SJCRH30 (cell line): ENCODE measurements around the gene GPR35. TPM values are rescaled to one million over a fixed set of nuclear protein-coding genes. Genes with fewer than 3 reads are reported as not detected.
A peak's percentile ranks its signal among the peaks of the same experiment; 100 is the strongest.

Experiments
- DNase-seq, 2 experiments: peaks; one replicate each; pipeline ENCODE4 v3.0.0-alpha.2; 2015 to 2020
- H3K27ac ChIP-seq: fragments of 250-450 bp; sonication (Bioruptor Pico); 2 replicates; pipeline ENCODE4 v1.5.1; 2020; ENCODE audit warnings: mild to moderate bottlenecking, moderate library complexity
- H3K27me3 ChIP-seq: fragments of 250-450 bp; sonication (Bioruptor Pico); 2 replicates; pipeline ENCODE4 v1.5.1; 2020; ENCODE audit warnings: mild to moderate bottlenecking, moderate library complexity
- H3K36me3 ChIP-seq: fragments of 250-450 bp; sonication (Bioruptor Pico); 2 replicates; pipeline ENCODE4 v1.5.1; 2020; ENCODE audit warnings: mild to moderate bottlenecking, moderate library complexity
- H3K4me1 ChIP-seq: fragments of 250-450 bp; sonication (Bioruptor Pico); 2 replicates; pipeline ENCODE4 v1.5.1; 2020; ENCODE audit warnings: mild to moderate bottlenecking, moderate library complexity
- H3K4me3 ChIP-seq: fragments of 250-450 bp; sonication (Bioruptor Pico); 2 replicates; pipeline ENCODE4 v1.5.1; 2020; ENCODE audit warnings: mild to moderate bottlenecking, moderate library complexity
- H3K9me3 ChIP-seq: fragments of 250-450 bp; sonication (Bioruptor Pico); replicated peaks from 2 replicates; pipeline ENCODE4 v1.5.1; 2020; ENCODE audit warnings: mild to moderate bottlenecking, moderate library complexity
- total RNA-seq: library from RNA; depleted of rRNA; stranded (reverse); fragments of >200 nt; shearing (Covaris generic); gene quantifications from 2 replicates; pipeline ENCODE4 v1.2.3, GENCODE V29; 2014

GPR35 gene
- total RNA-seq, 1 experiment from 2014 or later: 0.04 TPM

GRCh38 chr2:240619506-240620148 lies 5.7 kb upstream of the GPR35 start:
- H3K36me3 ChIP-seq: no peaks in the 10 kb centered on the region
- no peak overlapping the region for H3K27ac ChIP-seq
- no peak for DNase-seq
- no peaks in the 10 kb centered on the region; the same call in 1 of the 2 replicates for H3K9me3 ChIP-seq
- no peak overlapping the region for H3K4me3 ChIP-seq
- H3K4me1 ChIP-seq: peaks cover 6% of the 10 kb centered on the region; the same call in 1 of the 2 replicates
- H3K27me3 ChIP-seq: peaks cover 16% of the 10 kb centered on the region; the same call in 1 of the 2 replicates

GRCh38 chr2:240620149-240620731 lies 5.0 kb upstream of the GPR35 start:
- Histone ChIP-seq H3K27me3 (peaks cover 16% of the 10 kb centered on the region; the same call in 1 of the 2 replicates), H3K4me1 (peaks cover 6% of the 10 kb centered on the region; the same call in 1 of the 2 replicates), H3K4me3 (no peak overlapping the region), H3K9me3 (no peaks in the 10 kb centered on the region; the same call in 1 of the 2 replicates), H3K36me3 (no peaks in the 10 kb centered on the region), H3K27ac (no peak overlapping the region)
- no peak for DNase-seq

GRCh38 chr2:240620859-240621258 lies 4.4 kb upstream of the GPR35 start:
- no peak overlapping the region for H3K27ac ChIP-seq
- no peaks in the 10 kb centered on the region; the same call in 1 of the 2 replicates for H3K9me3 ChIP-seq
- 0 out of 2 replicates have a peak, but pooled peaks cover 4% of the 10 kb centered on the region for H3K4me1 ChIP-seq
- no peak for DNase-seq
- H3K36me3 ChIP-seq: no peaks in the 10 kb centered on the region
- peaks cover 16% of the 10 kb centered on the region; the same call in 1 of the 2 replicates for H3K27me3 ChIP-seq
- no peak overlapping the region for H3K4me3 ChIP-seq

- no peaks in the 10 kb centered on the region; the same call in 1 of the 2 replicates for H3K9me3 ChIP-seq
- no peak overlapping the region for H3K27ac ChIP-seq
- DNase-seq: no peak
- peaks cover 16% of the 10 kb centered on the region; the same call in 1 of the 2 replicates for H3K27me3 ChIP-seq
- H3K4me1 ChIP-seq: no peaks in the 10 kb centered on the region
- no peak overlapping the region for H3K4me3 ChIP-seq
- H3K36me3 ChIP-seq: no peaks in the 10 kb centered on the region
Observed at GRCh38 chr2:240622060-240622411, 3.2 kb upstream of the GPR35 start.

- DNase-seq: peak; percentile 47 to 54
Observed at GRCh38 chr2:240622531-240623235, 2.6 kb upstream of the GPR35 start.

GRCh38 chr2:240623531-240624010 lies 1.7 kb upstream of the GPR35 start:
- Histone ChIP-seq H3K27ac (no peak overlapping the region), H3K27me3 (peaks cover 16% of the 10 kb centered on the region; the same call in 1 of the 2 replicates), H3K4me1 (no peaks in the 10 kb centered on the region), H3K4me3 (no peak overlapping the region), H3K9me3 (no peaks in the 10 kb centered on the region), H3K36me3 (no peaks in the 10 kb centered on the region)
- DNase-seq: no peak

More at GRCh38 chr2:240622531-240623235, 2.6 kb upstream of the GPR35 start:
- no peak overlapping the region for H3K27ac ChIP-seq
- no peaks in the 10 kb centered on the region for H3K4me1 ChIP-seq
- H3K9me3 ChIP-seq: no peaks in the 10 kb centered on the region; the same call in 1 of the 2 replicates
- no peaks in the 10 kb centered on the region for H3K36me3 ChIP-seq
- H3K4me3 ChIP-seq: no peak overlapping the region
- H3K27me3 ChIP-seq: peaks cover 16% of the 10 kb centered on the region; the same call in 1 of the 2 replicates

GRCh38 chr2:240624011-240624949 lies 1.0 kb upstream of the GPR35 start:
- no peaks in the 10 kb centered on the region for H3K36me3 ChIP-seq
- no peaks in the 10 kb centered on the region for H3K9me3 ChIP-seq
- H3K4me3 ChIP-seq: no peak overlapping the region
- H3K27ac ChIP-seq: no peak overlapping the region
- peaks cover 16% of the 10 kb centered on the region; the same call in 1 of the 2 replicates for H3K27me3 ChIP-seq
- DNase-seq: no peak
- no peaks in the 10 kb centered on the region for H3K4me1 ChIP-seq

- H3K27ac ChIP-seq: no peak overlapping the region
- DNase-seq: peak; percentile 26 to 49
- H3K27me3 ChIP-seq: peaks cover 12% of the 10 kb centered on the region; the same call in 1 of the 2 replicates
- H3K4me1 ChIP-seq: no peaks in the 10 kb centered on the region
- no peaks in the 10 kb centered on the region for H3K36me3 ChIP-seq
- H3K9me3 ChIP-seq: no peaks in the 10 kb centered on the region
- H3K4me3 ChIP-seq: no peak overlapping the region
Observed at GRCh38 chr2:240626531-240627300, 1.4 kb downstream of the GPR35 start.

GRCh38 chr2:240627736-240628506 lies 2.6 kb downstream of the GPR35 start:
- Histone ChIP-seq H3K4me3 (no peak overlapping the region), H3K36me3 (no peaks in the 10 kb centered on the region), H3K4me1 (no peaks in the 10 kb centered on the region), H3K27ac (no peak overlapping the region), H3K9me3 (peaks cover under 1% of the 10 kb centered on the region), H3K27me3 (no peaks in the 10 kb centered on the region; the same call in 1 of the 2 replicates)
- no peak for DNase-seq

GRCh38 chr2:240628507-240628807 lies 3.2 kb downstream of the GPR35 start:
- no peak overlapping the region for H3K27ac ChIP-seq
- no peaks in the 10 kb centered on the region for H3K4me1 ChIP-seq
- peaks cover 6% of the 10 kb centered on the region for H3K9me3 ChIP-seq
- no peaks in the 10 kb centered on the region for H3K36me3 ChIP-seq
- no peak overlapping the region for H3K4me3 ChIP-seq
- no peaks in the 10 kb centered on the region for H3K27me3 ChIP-seq
- no peak for DNase-seq

- DNase-seq: no peak
- Histone ChIP-seq H3K9me3 (peaks cover 11% of the 10 kb centered on the region), H3K36me3 (no peaks in the 10 kb centered on the region)
Observed at GRCh38 chr2:240628808-240629618, 3.7 kb downstream of the GPR35 start.

GRCh38 chr2:240629619-240629967 lies 4.3 kb downstream of the GPR35 start:
- no peak overlapping the region for H3K4me3 ChIP-seq
- no peaks in the 10 kb centered on the region for H3K4me1 ChIP-seq
- no peaks in the 10 kb centered on the region for H3K36me3 ChIP-seq
- no peaks in the 10 kb centered on the region for H3K27me3 ChIP-seq
- H3K27ac ChIP-seq: no peak overlapping the region
- peaks cover 11% of the 10 kb centered on the region for H3K9me3 ChIP-seq
- no peak for DNase-seq

More at GRCh38 chr2:240628808-240629618, 3.7 kb downstream of the GPR35 start:
- Histone ChIP-seq H3K4me3 (no peak overlapping the region), H3K4me1 (no peaks in the 10 kb centered on the region), H3K27ac (no peak overlapping the region), H3K27me3 (no peaks in the 10 kb centered on the region)
